GM19035 (cell line): ENCODE data around the gene MMP20.
A peak's percentile ranks its signal among the peaks of the same experiment; 100 is the strongest.

ENCODE experiments used
- ATAC-seq: cut with Tn5 transposase; IDR thresholded peaks from one replicate; pipeline ENCODE4 v1.9.1; 2021; ENCODE audit not compliant: unreplicated experiment

Gene MMP20

GRCh38 chr11:102623128-102623527, 2.0 kb downstream of the MMP20 start:
- no peak for ATAC-seq

- ATAC-seq: no peak
These were observed 2.9 kb downstream of the MMP20 start for GRCh38 chr11:102622258-102622657.

- ATAC-seq: no peak
These were observed 4.1 kb downstream of the MMP20 start for GRCh38 chr11:102620818-102621561.

GRCh38 chr11:102620179-102620578, 5.0 kb downstream of the MMP20 start:
- ATAC-seq: no peak

GRCh38 chr11:102617466-102618008, 7.6 kb downstream of the MMP20 start:
- no peak for ATAC-seq

GRCh38 chr11:102615894-102616432, 9.2 kb downstream of the MMP20 start:
- ATAC-seq: no peak

GRCh38 chr11:102615077-102615893, 9.8 kb downstream of the MMP20 start:
- ATAC-seq: no peak

- no peak for ATAC-seq
These were observed 10.6 kb downstream of the MMP20 start for GRCh38 chr11:102614485-102614884.

GRCh38 chr11:102614031-102614430, 11.1 kb downstream of the MMP20 start:
- ATAC-seq: no peak

- ATAC-seq: no peak
These were observed 11.7 kb downstream of the MMP20 start for GRCh38 chr11:102613450-102613849.

GRCh38 chr11:102611291-102611690, 13.8 kb downstream of the MMP20 start:
- ATAC-seq: peak; percentile 52

GRCh38 chr11:102610200-102610599, 14.9 kb downstream of the MMP20 start:
- ATAC-seq: peak; percentile 37

- no peak for ATAC-seq
These were observed 16.4 kb downstream of the MMP20 start for GRCh38 chr11:102608699-102609098.

- no peak for ATAC-seq
These were observed 20.3 kb downstream of the MMP20 start for GRCh38 chr11:102604875-102605274.

- no peak for ATAC-seq
These were observed 21.1 kb downstream of the MMP20 start for GRCh38 chr11:102604011-102604410.

GRCh38 chr11:102603576-102603975, 21.6 kb downstream of the MMP20 start:
- ATAC-seq: no peak

GRCh38 chr11:102603091-102603490, 22.0 kb downstream of the MMP20 start:
- ATAC-seq: no peak

GRCh38 chr11:102600666-102601065, 24.5 kb downstream of the MMP20 start:
- no peak for ATAC-seq

GRCh38 chr11:102599642-102600261, 25.4 kb downstream of the MMP20 start:
- peak; percentile 89 for ATAC-seq

GRCh38 chr11:102598272-102598671, 26.9 kb downstream of the MMP20 start:
- ATAC-seq: no peak

- no peak for ATAC-seq
These were observed 28.6 kb downstream of the MMP20 start for GRCh38 chr11:102596578-102596977.
